HEK293T (cell line): ENCODE results near the gene KARS1.

Source experiments
- CTCF ChIA-PET: fragments of 350-600 bp; formaldehyde crosslinking; extraction: SDS; loops from one replicate; lab custom pipeline; 2021; ENCODE audit warnings: antibody characterized with exemption, inconsistent platforms; lab: Yijun Ruan, JAX
- POLR2A ChIA-PET: fragments of 350-600 bp; formaldehyde crosslinking; extraction: SDS; loops from one replicate; lab custom pipeline; 2020; ENCODE audit warnings: antibody characterized with exemption, inconsistent platforms; lab: Yijun Ruan, JAX
- DNase-seq: peaks from one replicate; pipeline ENCODE4 v3.0.0; 2012; ENCODE audit warnings: mixed read lengths; ENCODE audit errors: extremely low spot score
- ARNT ChIP-seq: fragments of 450-650 bp; IDR thresholded peaks from 2 replicates; pipeline ENCODE4 v1.6.1; 2017; ENCODE audit warnings: mild to moderate bottlenecking
- BHLHE40 ChIP-seq: fragments of 450-650 bp; IDR thresholded peaks from 2 replicates; pipeline ENCODE4 v1.6.1; 2016; ENCODE audit warnings: mild to moderate bottlenecking, moderate library complexity, borderline replicate concordance
- CTBP1 ChIP-seq: fragments of 450-650 bp; IDR thresholded peaks from 2 replicates; pipeline ENCODE4 v1.6.1; 2016; ENCODE audit warnings: borderline replicate concordance
- ELF4 ChIP-seq: fragments of 450-650 bp; IDR thresholded peaks from 2 replicates; pipeline ENCODE4 v1.6.1; 2017; ENCODE audit warnings: antibody characterized with exemption
- FOXA1 ChIP-seq: fragments of 450-650 bp; IDR thresholded peaks from 2 replicates; pipeline ENCODE4 v1.6.1; 2016; ENCODE audit warnings: mild to moderate bottlenecking
- FOXK2 ChIP-seq: fragments of 450-650 bp; IDR thresholded peaks from 2 replicates; pipeline ENCODE4 v1.6.1; 2016; ENCODE audit warnings: mild to moderate bottlenecking
- FOXM1 ChIP-seq: fragments of 450-650 bp; IDR thresholded peaks from 2 replicates; pipeline ENCODE4 v1.6.1; 2017; ENCODE audit warnings: mild to moderate bottlenecking, borderline replicate concordance
- HDGF ChIP-seq: fragments of 450-650 bp; IDR thresholded peaks from 2 replicates; pipeline ENCODE4 v1.6.1; 2017; ENCODE audit warnings: antibody characterized with exemption, borderline replicate concordance
- L3MBTL2 ChIP-seq: fragments of 450-650 bp; conservative IDR thresholded peaks from 2 replicates; pipeline ENCODE4 v1.6.1; 2016; ENCODE audit warnings: mild to moderate bottlenecking
- LEF1 ChIP-seq: fragments of 450-650 bp; IDR thresholded peaks from 2 replicates; pipeline ENCODE4 v1.6.1; 2017; ENCODE audit warnings: mild to moderate bottlenecking, borderline replicate concordance
- NFRKB ChIP-seq: fragments of 450-650 bp; IDR thresholded peaks from 2 replicates; pipeline ENCODE4 v1.6.1; 2016; ENCODE audit warnings: mild to moderate bottlenecking, moderate library complexity
- SP1 ChIP-seq: fragments of 450-650 bp; IDR thresholded peaks from 2 replicates; pipeline ENCODE4 v1.6.1; 2017
- SUZ12 ChIP-seq: fragments of 450-650 bp; IDR thresholded peaks from 2 replicates; pipeline ENCODE4 v1.6.1; 2016; ENCODE audit warnings: mild to moderate bottlenecking
- TARDBP ChIP-seq: fragments of 450-650 bp; IDR thresholded peaks from 2 replicates; pipeline ENCODE4 v1.6.1; 2016
- ZNF384 ChIP-seq: fragments of 450-650 bp; IDR thresholded peaks from 2 replicates; pipeline ENCODE4 v1.6.1; 2016
- TF ChIP-seq, protein P1 (sequence below): fragments of 450-650 bp; IDR thresholded peaks from 2 replicates; pipeline ENCODE4 v1.6.1; 2016

KARS1 gene

DNA sequence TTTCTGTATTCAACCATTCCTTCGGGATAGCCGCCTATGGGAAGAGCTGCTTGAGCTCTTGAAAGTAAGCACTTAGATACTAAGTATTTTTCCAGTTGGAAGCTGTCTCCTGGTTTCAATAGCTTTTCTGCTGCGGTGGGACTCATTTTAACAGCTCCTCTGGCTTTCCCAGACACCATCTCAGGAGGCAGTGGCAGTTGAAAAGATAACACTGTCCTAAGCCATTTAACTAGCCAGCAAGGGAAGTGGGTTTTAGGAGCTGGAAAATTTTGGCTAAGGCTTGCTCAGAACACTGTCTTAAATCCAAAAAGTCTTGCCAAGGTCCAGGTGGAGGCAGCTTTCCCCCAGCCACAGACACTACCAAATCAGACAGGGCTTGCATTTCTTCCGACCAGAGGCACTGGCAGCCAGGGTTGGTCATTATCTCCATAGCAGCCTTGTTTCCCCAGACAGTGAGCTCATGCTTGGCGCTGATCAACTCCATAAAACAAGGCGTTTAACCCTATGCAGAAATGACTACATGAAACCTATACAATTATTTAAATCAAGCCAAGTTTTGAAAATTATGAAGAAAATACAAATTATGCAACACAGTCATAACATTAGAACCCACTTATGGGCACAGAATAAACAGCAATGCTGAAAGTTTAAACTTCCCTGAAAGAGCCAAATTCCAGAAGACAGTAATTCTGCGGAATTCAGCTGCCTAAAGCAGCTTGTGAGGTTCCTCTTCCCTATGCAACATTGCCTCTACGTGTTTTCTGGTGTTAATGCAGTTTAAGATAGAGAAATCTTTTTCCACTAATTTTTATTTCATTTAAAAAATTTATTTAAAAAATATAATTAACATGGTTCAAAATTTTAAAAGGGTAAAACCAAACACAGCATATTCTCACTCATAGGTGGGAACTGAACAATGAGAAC lies 56.3 kb downstream of the KARS1 start:
- CTCF ChIA-PET: interaction anchor here (0.9 kb wide), 2 partner anchors 14 to 27 kb away, joined by 3 read pairs; no protein-coding TSS in a partner anchor
- POLR2A ChIA-PET: interaction anchor here (0.8 to 1.4 kb wide), 4 partner anchors 26 to 57 kb away, joined by 3 to 5 read pairs (median 4); partner anchors contain the start of genes ADAT1, KARS1, TERF2IP and TMEM231
- TF ChIP-seq FOXM1: no peak
- no peak for TF ChIP-seq ELF4
- TF ChIP-seq SUZ12: no peak
- TF ChIP-seq, protein P1, sequence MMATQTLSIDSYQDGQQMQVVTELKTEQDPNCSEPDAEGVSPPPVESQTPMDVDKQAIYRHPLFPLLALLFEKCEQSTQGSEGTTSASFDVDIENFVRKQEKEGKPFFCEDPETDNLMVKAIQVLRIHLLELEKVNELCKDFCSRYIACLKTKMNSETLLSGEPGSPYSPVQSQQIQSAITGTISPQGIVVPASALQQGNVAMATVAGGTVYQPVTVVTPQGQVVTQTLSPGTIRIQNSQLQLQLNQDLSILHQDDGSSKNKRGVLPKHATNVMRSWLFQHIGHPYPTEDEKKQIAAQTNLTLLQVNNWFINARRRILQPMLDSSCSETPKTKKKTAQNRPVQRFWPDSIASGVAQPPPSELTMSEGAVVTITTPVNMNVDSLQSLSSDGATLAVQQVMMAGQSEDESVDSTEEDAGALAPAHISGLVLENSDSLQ: no peak
- no peak for TF ChIP-seq ZNF384
- no peak for TF ChIP-seq L3MBTL2
- no peak for TF ChIP-seq LEF1
- no peak for TF ChIP-seq ARNT
- no peak for TF ChIP-seq SP1
- TF ChIP-seq BHLHE40: no peak
- TF ChIP-seq FOXK2: no peak
- TF ChIP-seq HDGF: no peak
- TF ChIP-seq CTBP1: no peak
- no peak for TF ChIP-seq TARDBP
- no peak for TF ChIP-seq NFRKB
- peak; percentile 34 for DNase-seq

DNA sequence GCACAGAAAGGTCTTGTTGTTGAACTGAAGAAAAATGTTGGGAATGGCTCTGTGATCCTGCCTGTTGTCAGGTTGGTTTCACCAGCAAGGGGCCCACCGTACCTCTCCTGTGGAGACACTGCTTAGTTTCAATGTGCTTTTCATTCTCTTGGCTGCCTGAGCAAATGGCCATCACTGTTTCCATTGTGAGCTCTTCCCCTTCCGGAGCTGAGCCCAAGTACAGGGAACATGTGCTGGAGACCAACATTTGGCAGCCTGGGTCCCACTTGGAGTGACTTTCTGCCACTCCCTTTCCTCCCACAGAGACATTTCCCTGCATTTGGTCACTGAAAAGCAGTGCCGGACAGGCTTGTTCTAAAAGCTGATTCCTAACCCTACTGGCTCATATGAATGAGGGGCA lies 58.2 kb downstream of the KARS1 start:
- CTCF ChIA-PET: no interaction called here
- TF ChIP-seq LEF1: no peak

DNA sequence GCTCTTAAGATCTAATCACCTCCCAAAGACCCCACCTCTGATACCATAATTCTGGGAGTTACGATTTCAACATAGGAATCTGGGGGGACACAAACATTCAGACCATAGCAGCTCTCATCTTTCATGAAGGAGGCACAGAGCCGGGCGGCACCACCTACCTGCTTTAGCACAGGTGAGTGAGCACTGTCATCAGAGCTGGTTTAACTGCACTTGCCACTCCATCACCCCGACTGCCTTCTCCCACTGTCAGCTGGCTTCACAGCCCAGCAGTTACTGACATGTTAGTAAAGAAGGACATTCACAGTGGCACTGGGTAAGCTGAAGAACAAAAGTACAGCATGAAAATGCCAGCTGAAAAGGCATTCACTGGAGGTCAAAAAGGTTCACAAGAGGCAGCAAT lies 58.7 kb downstream of the KARS1 start:
- CTCF ChIA-PET: no interaction called here
- TF ChIP-seq ARNT (no peak), FOXA1 (no peak), SUZ12 (no peak), HDGF (no peak), TARDBP (no peak)
- TF ChIP-seq, protein P1: no peak
- POLR2A ChIA-PET: interaction anchor here (0.8 kb wide), 1 partner anchor 59 kb away, joined by 3 read pairs; the partner anchor contains the start of genes KARS1 and TERF2IP
- DNase-seq: no peak

More for the DNA sequence above, 58.2 kb downstream of the KARS1 start:
- POLR2A ChIA-PET: interaction anchor here (0.8 kb wide), 1 partner anchor 58 kb away, joined by 3 read pairs; the partner anchor contains the start of genes KARS1 and TERF2IP
- DNase-seq: no peak

DNA sequence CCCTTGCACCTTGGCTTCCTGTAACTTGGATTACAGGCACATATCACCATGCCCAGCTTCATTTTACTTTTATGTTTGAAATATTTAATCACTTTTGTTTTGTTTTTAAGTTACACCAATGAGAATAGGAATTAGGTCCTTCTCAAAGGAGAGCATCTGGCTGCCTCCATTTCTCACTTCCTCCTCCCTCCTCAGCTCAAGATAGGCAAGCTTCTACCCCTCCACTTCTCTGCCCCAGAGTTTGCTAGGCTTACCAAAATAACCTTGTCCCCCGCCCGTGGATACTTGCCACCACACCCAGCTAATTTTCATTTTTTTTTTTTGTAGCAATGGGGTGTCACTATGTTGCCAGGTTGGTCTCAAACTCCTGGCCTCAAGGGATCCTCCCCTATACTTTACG lies 63.4 kb downstream of the KARS1 start:
- TF ChIP-seq ELF4: no peak
- no peak for TF ChIP-seq SP1
- TF ChIP-seq FOXA1: no peak
- TF ChIP-seq HDGF: no peak
- no peak for TF ChIP-seq FOXM1
- POLR2A ChIA-PET: no interaction called here
- no peak for DNase-seq
- CTCF ChIA-PET: no interaction called here

DNA sequence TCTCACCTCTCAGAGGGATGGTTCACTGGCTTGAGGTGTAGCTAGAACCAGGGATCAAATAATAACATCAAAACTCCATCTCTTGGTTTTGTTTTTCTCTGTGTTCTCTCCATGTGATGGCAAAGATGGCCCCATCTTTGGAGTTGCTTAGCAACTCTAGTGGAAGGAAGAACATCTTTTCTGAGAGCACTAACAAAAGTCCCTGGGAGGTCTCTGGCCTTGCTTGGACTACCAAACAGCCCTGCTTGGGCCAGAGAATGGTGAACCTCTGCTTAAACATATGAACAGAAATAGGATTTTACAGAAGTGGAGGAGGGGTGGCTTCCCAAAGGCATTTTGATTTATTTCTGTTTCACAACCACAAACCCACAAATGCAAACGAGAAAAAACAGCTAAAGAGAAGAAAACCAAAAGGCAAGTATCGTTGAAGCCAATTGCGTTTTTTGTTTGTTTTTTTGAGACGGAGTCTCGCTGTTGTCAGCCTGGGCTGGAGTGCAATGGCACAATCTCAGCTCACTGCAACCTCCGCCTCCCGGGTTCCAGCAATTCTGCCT lies 68.1 kb downstream of the KARS1 start:
- TF ChIP-seq CTBP1 (no peak), BHLHE40 (no peak), TARDBP (no peak), SUZ12 (no peak), NFRKB (no peak), LEF1 (no peak), FOXM1 (no peak), ELF4 (no peak), ARNT (no peak), L3MBTL2 (no peak), ZNF384 (no peak), FOXK2 (no peak), FOXA1 (no peak), HDGF (no peak), SP1 (no peak)
- TF ChIP-seq, protein P1: no peak
- DNase-seq: no peak
- CTCF ChIA-PET: no interaction called here
- POLR2A ChIA-PET: no interaction called here

DNA sequence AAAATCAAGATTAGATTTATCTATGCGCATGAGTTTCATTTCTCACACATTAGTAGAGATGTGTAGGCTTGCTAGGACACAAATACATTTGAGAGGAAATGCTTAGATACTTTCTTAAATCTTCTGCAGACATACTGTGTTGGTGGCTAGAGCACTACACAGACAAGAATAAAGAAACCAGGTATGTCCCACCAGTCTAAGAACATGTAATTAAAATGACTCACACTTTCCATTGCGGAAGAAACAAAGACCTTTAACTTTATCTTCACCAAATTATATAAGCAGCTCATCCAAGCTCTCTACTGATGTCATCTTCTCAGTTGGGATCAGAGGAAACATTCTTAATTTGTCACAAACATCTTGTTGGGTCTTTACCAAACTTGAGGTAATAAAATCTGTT lies 68.7 kb downstream of the KARS1 start:
- POLR2A ChIA-PET: no interaction called here
- CTCF ChIA-PET: no interaction called here
- TF ChIP-seq FOXM1 (no peak), ARNT (no peak), SP1 (no peak), SUZ12 (no peak), TARDBP (no peak), NFRKB (no peak), FOXA1 (no peak), CTBP1 (no peak), HDGF (no peak), LEF1 (no peak), ELF4 (no peak), L3MBTL2 (no peak), FOXK2 (no peak), ZNF384 (no peak), BHLHE40 (no peak)
- TF ChIP-seq, protein P1: no peak
- DNase-seq: no peak
